Astrocyte (in vitro differentiated cells and primary cell): ENCODE measurements around the gene LCE1F. TPM values are rescaled to one million over a fixed set of nuclear protein-coding genes. Genes with fewer than 3 reads are reported as not detected.

Source experiments
- DNase-seq: peaks from one replicate; pipeline ENCODE4 v3.0.0-alpha.2; 2010; ENCODE audit warnings: low read depth
- FAIRE-seq: peaks from 2 replicates; lab custom pipeline; 2011; peaks lifted over from hg19 to GRCh38; lab: Jason Lieb, UNC
- H2AFZ ChIP-seq: 2 replicates; pipeline ENCODE4 v1.6.0; 2012; ENCODE audit warnings: low read depth, low read length, inconsistent platforms
- H3K27ac ChIP-seq: 2 replicates; pipeline ENCODE4 v1.5.1; 2011; ENCODE audit warnings: low read depth, low read length, inconsistent platforms
- H3K27me3 ChIP-seq: 2 replicates; pipeline ENCODE4 v1.6.0; 2011; ENCODE audit warnings: low read length, inconsistent platforms; ENCODE audit not compliant: insufficient read depth
- H3K36me3 ChIP-seq: 2 replicates; pipeline ENCODE4 v1.5.1; 2011; ENCODE audit warnings: low read length, inconsistent platforms; ENCODE audit not compliant: insufficient read depth
- H3K4me1 ChIP-seq: 2 replicates; pipeline ENCODE4 v1.5.1; 2011; ENCODE audit warnings: low read length, inconsistent platforms; ENCODE audit not compliant: insufficient read depth
- H3K4me2 ChIP-seq: 2 replicates; pipeline ENCODE4 v1.6.0; 2012; ENCODE audit warnings: low read length, inconsistent platforms
- H3K4me3 ChIP-seq: 2 replicates; pipeline ENCODE4 v1.5.1; 2011; ENCODE audit warnings: low read depth, mild to moderate bottlenecking, low read length, inconsistent platforms; ENCODE audit not compliant: insufficient read depth
- H3K79me2 ChIP-seq: 2 replicates; pipeline ENCODE4 v1.6.0; 2012; ENCODE audit warnings: mild to moderate bottlenecking, low read length, inconsistent platforms; ENCODE audit not compliant: insufficient read depth
- H3K9ac ChIP-seq: 2 replicates; pipeline ENCODE4 v1.6.0; 2012; ENCODE audit warnings: mild to moderate bottlenecking, low read length, inconsistent platforms
- H3K9me3 ChIP-seq: 2 replicates; pipeline ENCODE4 v1.5.1; 2012; ENCODE audit warnings: low read depth, mild to moderate bottlenecking, low read length, inconsistent platforms; ENCODE audit not compliant: insufficient read depth
- H4K20me1 ChIP-seq: 2 replicates; pipeline ENCODE4 v1.6.0; 2012; ENCODE audit warnings: low read length, inconsistent platforms; ENCODE audit not compliant: insufficient read depth
- H3K27ac Mint-ChIP-seq: one replicate; pipeline ENCODE4 v1.8.0; 2021; ENCODE audit warnings: mild to moderate bottlenecking, mixed read lengths; ENCODE audit not compliant: unreplicated experiment
- H3K27me3 Mint-ChIP-seq: one replicate; pipeline ENCODE4 v1.8.0; 2021; ENCODE audit warnings: low read depth, mixed read lengths; ENCODE audit not compliant: unreplicated experiment
- H3K36me3 Mint-ChIP-seq: one replicate; pipeline ENCODE4 v1.8.0; 2021; ENCODE audit warnings: low read depth, mixed read lengths; ENCODE audit not compliant: unreplicated experiment
- H3K4me1 Mint-ChIP-seq: one replicate; pipeline ENCODE4 v1.8.0; 2021; ENCODE audit warnings: low read depth, mixed read lengths; ENCODE audit not compliant: unreplicated experiment
- H3K4me3 Mint-ChIP-seq: one replicate; pipeline ENCODE4 v1.8.0; 2021; ENCODE audit warnings: mild to moderate bottlenecking, moderate library complexity, mixed read lengths; ENCODE audit not compliant: unreplicated experiment
- H3K9me3 Mint-ChIP-seq: one replicate; pipeline ENCODE4 v1.8.0; 2021; ENCODE audit warnings: mild to moderate bottlenecking, mixed read lengths; ENCODE audit not compliant: unreplicated experiment
- EZH2 ChIP-seq: IDR thresholded peaks from 2 replicates; pipeline ENCODE4 v1.6.1; 2012; ENCODE audit warnings: mild to moderate bottlenecking, low read length, inconsistent platforms; ENCODE audit not compliant: insufficient read depth
- total RNA-seq: library from RNA; stranded (reverse); gene quantifications from 2 replicates; pipeline ENCODE4 v1.2.1, GENCODE V29; 2021
- TF ChIP-seq, protein P1 (sequence below): IDR thresholded peaks from 2 replicates; pipeline ENCODE4 v1.5.1; 2011; ENCODE audit warnings: low read depth, mild to moderate bottlenecking, inconsistent platforms, low read length, moderate library complexity; ENCODE audit not compliant: insufficient read depth

LCE1F gene
- total RNA-seq, 1 donor from 2014 or later, result not detected

DNA sequence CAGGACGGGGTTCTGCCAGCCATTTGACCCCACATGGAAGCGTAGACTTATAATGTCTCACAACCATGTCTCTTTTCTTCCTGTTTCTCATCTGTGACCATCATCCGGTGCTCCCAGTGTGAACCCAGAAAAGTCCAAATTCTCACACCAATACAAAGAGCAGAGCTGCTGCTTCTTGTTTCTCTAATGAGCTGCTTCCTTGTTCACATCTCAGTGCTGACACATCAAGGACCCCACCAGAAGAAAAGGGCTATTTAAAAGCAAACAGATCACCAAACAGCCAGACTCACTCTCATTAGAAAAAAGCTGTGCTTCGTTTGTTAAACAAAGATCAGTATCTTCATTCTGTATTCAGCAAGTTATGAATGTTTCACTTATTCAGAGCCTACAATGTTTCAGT, 20.7 kb downstream of the LCE1F start:
- no peaks in the 10 kb centered on the region for H3K4me1 ChIP-seq
- no peak overlapping the region for H3K4me3 ChIP-seq
- H2AFZ ChIP-seq, result no peak overlapping the region
- no peak overlapping the region for H3K4me2 ChIP-seq
- FAIRE-seq, result no peak
- H4K20me1 ChIP-seq, result no peaks in the 10 kb centered on the region
- H3K9me3 ChIP-seq, result no peaks in the 10 kb centered on the region
- no peaks in the 10 kb centered on the region for H3K9me3 Mint-ChIP-seq
- DNase-seq, result no peak
- no peaks in the 10 kb centered on the region for H3K79me2 ChIP-seq
- no peak overlapping the region for H3K4me3 Mint-ChIP-seq
- H3K27ac Mint-ChIP-seq, result no peak overlapping the region
- H3K36me3 Mint-ChIP-seq, result no peaks in the 10 kb centered on the region
- no peak overlapping the region for H3K27ac ChIP-seq
- H3K4me1 Mint-ChIP-seq, result no peaks in the 10 kb centered on the region
- no peaks in the 10 kb centered on the region for H3K27me3 ChIP-seq
- H3K36me3 ChIP-seq, result no peaks in the 10 kb centered on the region
- peaks cover 2% of the 10 kb centered on the region for H3K27me3 Mint-ChIP-seq
- TF ChIP-seq EZH2, result no peak
- TF ChIP-seq, protein P1, sequence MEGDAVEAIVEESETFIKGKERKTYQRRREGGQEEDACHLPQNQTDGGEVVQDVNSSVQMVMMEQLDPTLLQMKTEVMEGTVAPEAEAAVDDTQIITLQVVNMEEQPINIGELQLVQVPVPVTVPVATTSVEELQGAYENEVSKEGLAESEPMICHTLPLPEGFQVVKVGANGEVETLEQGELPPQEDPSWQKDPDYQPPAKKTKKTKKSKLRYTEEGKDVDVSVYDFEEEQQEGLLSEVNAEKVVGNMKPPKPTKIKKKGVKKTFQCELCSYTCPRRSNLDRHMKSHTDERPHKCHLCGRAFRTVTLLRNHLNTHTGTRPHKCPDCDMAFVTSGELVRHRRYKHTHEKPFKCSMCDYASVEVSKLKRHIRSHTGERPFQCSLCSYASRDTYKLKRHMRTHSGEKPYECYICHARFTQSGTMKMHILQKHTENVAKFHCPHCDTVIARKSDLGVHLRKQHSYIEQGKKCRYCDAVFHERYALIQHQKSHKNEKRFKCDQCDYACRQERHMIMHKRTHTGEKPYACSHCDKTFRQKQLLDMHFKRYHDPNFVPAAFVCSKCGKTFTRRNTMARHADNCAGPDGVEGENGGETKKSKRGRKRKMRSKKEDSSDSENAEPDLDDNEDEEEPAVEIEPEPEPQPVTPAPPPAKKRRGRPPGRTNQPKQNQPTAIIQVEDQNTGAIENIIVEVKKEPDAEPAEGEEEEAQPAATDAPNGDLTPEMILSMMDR, result no peak
- no peak overlapping the region for H3K9ac ChIP-seq

DNA sequence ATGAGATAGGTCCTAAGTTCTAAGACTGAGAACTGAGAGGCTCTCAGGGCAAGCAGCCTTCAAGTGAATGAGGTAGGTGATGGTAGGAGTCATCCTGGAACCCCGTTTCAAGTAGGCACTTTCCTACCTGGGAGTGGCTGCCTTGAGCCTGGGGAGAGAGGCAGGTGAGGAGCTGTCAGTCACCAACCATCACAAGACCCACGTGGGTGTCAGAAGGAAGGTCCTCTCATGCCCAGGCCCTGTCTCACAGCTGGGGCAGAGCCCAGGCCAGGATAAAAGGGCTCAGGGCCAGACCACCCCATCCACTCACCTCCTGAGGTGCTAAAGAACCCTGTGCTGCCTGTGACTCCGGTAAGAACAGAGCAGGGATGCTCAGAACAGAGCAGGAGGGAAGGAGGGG, 21.5 kb downstream of the LCE1F start, which contains the start of gene LCE1D:
Gene LCE1D (plus strand): TSS at position 301 of the 400 bp plus-strand sequence. CDS start 1,074 bp downstream, outside the sequence.
- DNase-seq (no peak), FAIRE-seq (no peak)
- no peak within 1 kb of the TSS for H3K4me3 ChIP-seq
- H3K79me2 ChIP-seq, result no peaks in the 10 kb centered on the region
- no peaks in the 10 kb centered on the region for H4K20me1 ChIP-seq
- no peaks in the 10 kb centered on the region for H3K4me1 Mint-ChIP-seq
- no peak within 1 kb of the TSS for H3K9ac ChIP-seq
- no peaks in the 10 kb centered on the region for H3K9me3 Mint-ChIP-seq
- no peak within 1 kb of the TSS for H3K4me3 Mint-ChIP-seq
- no peaks in the 10 kb centered on the region for H3K9me3 ChIP-seq
- peaks cover 2% of the 10 kb centered on the region for H3K27me3 Mint-ChIP-seq
- H3K36me3 Mint-ChIP-seq, result no peaks in the 10 kb centered on the region
- H3K27ac Mint-ChIP-seq, result no peak within 1 kb of the TSS
- H3K27ac ChIP-seq, result no peak within 1 kb of the TSS
- H3K4me2 ChIP-seq, result no peak within 1 kb of the TSS
- no peaks in the 10 kb centered on the region for H3K4me1 ChIP-seq
- no peaks in the 10 kb centered on the region for H3K36me3 ChIP-seq
- no peak within 1 kb of the TSS for H2AFZ ChIP-seq
- no peak for TF ChIP-seq EZH2
- TF ChIP-seq, protein P1, result no peak
- H3K27me3 ChIP-seq, result no peaks in the 10 kb centered on the region

DNA sequence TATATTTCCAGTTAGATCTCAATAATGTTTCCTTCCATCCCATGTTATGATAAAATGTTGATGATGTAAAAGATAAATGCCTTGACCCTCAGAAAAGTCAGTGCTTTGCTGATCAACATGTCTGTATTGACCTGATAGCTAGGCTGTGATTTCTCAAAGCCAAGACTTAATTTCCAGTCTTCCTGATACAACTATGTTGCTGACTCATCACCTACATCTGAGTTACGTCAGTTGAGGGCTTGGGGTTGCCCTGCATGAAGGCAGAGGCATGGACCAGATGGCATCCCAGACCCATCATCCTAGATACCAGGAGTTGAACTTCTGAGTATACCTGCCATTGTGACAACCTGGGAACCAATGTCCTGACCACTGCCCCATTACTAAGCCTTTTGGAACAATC, 26.4 kb downstream of the LCE1F start:
- Histone ChIP-seq H2AFZ (no peak overlapping the region), H3K9ac (no peak overlapping the region), H3K4me1 (no peaks in the 10 kb centered on the region), H4K20me1 (no peaks in the 10 kb centered on the region), H3K9me3 (no peaks in the 10 kb centered on the region), H3K79me2 (no peaks in the 10 kb centered on the region), H3K4me2 (no peak overlapping the region), H3K27me3 (no peaks in the 10 kb centered on the region), H3K4me3 (no peak overlapping the region), H3K27ac (no peak overlapping the region), H3K36me3 (no peaks in the 10 kb centered on the region)
- H3K36me3 Mint-ChIP-seq, result no peaks in the 10 kb centered on the region
- H3K4me1 Mint-ChIP-seq, result no peaks in the 10 kb centered on the region
- DNase-seq (no peak), FAIRE-seq (no peak)
- no peak overlapping the region for H3K4me3 Mint-ChIP-seq
- H3K9me3 Mint-ChIP-seq, result no peaks in the 10 kb centered on the region
- peaks cover 2% of the 10 kb centered on the region for H3K27me3 Mint-ChIP-seq
- TF ChIP-seq EZH2, result no peak
- TF ChIP-seq, protein P1, result no peak
- no peak overlapping the region for H3K27ac Mint-ChIP-seq
